Activated naive CD4-positive, alpha-beta T cell treated with anti-CD3 and anti-CD28 coated beads for 36 hours (primary cell): ENCODE measurements around the gene RPA1. TPM values are rescaled to one million over a fixed set of nuclear protein-coding genes. Genes with fewer than 3 reads are reported as not detected.
A peak's percentile ranks its signal among the peaks of the same experiment; 100 is the strongest.

Experiments
- CTCF ChIA-PET: fragments of 350-600 bp; sonication (Branson Sonifier 250); formaldehyde crosslinking; loops from one replicate; lab custom pipeline; 2021; ENCODE audit warnings: antibody characterized with exemption; lab: Charles Lee
- DNase-seq: peaks from one replicate; pipeline ENCODE4 v3.0.0-alpha.2; 2020
- H3K27ac Mint-ChIP-seq: one replicate; pipeline ENCODE4 v1.8.0; 2021; ENCODE audit warnings: mild to moderate bottlenecking, mixed read lengths
- H3K27me3 Mint-ChIP-seq: one replicate; pipeline ENCODE4 v1.8.0; 2021; ENCODE audit warnings: low read depth, mixed read lengths
- H3K36me3 Mint-ChIP-seq: one replicate; pipeline ENCODE4 v1.8.0; 2021; ENCODE audit warnings: low read depth, mixed read lengths
- H3K4me1 Mint-ChIP-seq: one replicate; pipeline ENCODE4 v1.8.0; 2021; ENCODE audit warnings: low read depth, mixed read lengths
- H3K4me3 Mint-ChIP-seq: one replicate; pipeline ENCODE4 v1.8.0; 2021; ENCODE audit warnings: mild to moderate bottlenecking, moderate library complexity, mixed read lengths
- H3K9me3 Mint-ChIP-seq: one replicate; pipeline ENCODE4 v1.8.0; 2021; ENCODE audit warnings: mixed read lengths
- intact Hi-C: fragments of 100-400 bp; cut with micrococcal nuclease; formaldehyde crosslinking; loops from one replicate; pipeline ENCODE4 v1.15.1; 2023
- total RNA-seq, 2 experiments: library from RNA; stranded (reverse); gene quantifications; one replicate each; pipeline ENCODE4 v1.2.3, GENCODE V29; 2021

The RPA1 gene
- total RNA-seq, 2 experiments from 2014 or later: 177 to 188 TPM

DNA sequence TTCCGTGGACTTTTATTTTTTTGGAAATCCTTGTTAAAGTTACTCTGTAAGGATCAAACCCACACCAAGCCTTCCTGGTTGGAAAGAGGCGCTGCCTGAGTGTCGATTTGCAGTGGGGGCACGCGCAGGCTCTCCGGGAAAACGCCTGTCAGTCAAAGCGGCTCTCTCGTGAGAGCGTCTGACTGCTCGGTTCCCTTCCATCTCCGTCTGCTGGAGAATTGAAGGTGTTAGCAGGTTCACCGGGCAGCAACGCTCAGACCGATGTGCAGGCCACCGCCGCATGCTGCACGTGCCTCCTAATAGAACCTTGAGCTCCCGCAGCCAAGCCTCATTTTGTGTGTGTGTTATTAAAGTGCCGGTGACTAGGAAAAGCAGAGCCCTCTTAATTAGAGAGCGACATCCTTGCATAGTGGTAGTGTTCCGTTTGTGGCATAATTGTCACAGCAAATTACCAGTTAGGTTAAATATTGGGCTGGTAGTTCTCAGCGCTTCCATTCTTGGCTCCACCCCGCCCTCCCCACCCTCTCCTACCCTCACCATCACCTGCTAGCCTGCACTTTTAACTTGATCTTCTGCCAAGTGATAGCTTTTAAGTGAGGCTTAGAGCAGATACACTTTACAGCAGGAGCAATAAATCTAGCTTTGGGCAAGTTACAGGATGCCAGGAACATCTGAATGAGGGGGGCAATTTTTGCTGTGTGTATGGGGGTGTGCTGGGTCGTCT lies 75.5 kb downstream of the RPA1 start:
- intact Hi-C loops: no loop called here
- Mint-ChIP-seq H3K4me3 (no peak overlapping the region), H3K27me3 (peaks cover 43% of the 10 kb centered on the region), H3K4me1 (peaks cover 8% of the 10 kb centered on the region), H3K36me3 (no peaks in the 10 kb centered on the region), H3K27ac (no peak overlapping the region), H3K9me3 (no peaks in the 10 kb centered on the region)
- CTCF ChIA-PET: interaction anchor here (0.6 kb wide), 2 partner anchors 124 to 250 kb away, joined by 3 to 5 read pairs; no protein-coding TSS in a partner anchor
- DNase-seq: no peak

DNA sequence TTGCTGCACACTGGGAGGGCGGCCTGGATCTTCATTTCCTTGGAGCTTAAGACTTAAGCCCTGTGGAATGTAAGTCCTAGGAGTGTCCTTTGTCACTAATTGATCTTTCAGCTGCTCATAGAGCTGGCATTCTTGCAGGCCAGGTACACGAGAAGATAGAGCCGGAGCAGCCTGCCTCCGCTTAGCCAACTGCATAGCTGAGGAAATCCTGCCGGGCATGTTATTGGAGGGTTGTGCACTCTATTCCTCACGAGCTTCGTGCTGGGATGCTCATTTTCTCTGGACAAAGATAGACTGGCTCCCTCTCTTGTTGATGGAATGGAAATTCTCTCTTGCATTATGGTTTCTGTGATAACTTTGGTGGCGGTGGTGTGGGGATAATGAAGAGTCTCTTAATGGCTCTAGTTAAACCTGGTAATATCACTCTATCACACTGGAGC lies 76.9 kb downstream of the RPA1 start:
- H3K9me3 Mint-ChIP-seq: no peaks in the 10 kb centered on the region
- peaks cover 46% of the 10 kb centered on the region for H3K27me3 Mint-ChIP-seq
- no peak overlapping the region for H3K4me3 Mint-ChIP-seq
- no peak overlapping the region for H3K27ac Mint-ChIP-seq
- no peaks in the 10 kb centered on the region for H3K36me3 Mint-ChIP-seq
- DNase-seq: no peak
- CTCF ChIA-PET: interaction anchor here (1.1 kb wide), 1 partner anchor 186 kb away, joined by 3 read pairs; no protein-coding TSS in a partner anchor
- peaks cover 8% of the 10 kb centered on the region for H3K4me1 Mint-ChIP-seq
- intact Hi-C loops: no loop called here

DNA sequence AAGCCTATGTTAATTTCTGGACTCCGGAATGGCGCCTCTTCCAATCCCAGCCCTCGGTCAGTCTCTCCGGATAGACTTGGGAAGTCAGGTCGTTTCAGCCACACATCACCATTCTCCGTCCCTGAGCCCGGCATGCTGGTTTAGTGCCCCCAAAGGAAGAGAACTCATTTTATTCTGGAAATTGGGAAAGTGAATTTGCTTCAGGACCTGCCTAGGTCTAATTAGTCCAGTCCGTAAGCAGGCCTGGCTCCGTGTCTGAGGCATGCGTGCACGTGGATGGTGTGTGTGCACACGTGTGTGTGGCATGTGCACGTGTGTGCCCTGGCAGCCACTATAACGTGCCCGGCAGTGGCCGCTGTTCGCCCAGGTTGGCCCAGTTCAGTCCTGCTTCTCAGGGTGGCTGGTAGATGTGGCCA lies 77.4 kb downstream of the RPA1 start:
- DNase-seq: no peak
- Mint-ChIP-seq H3K27ac (no peak overlapping the region), H3K36me3 (no peaks in the 10 kb centered on the region), H3K4me1 (peaks cover 8% of the 10 kb centered on the region), H3K4me3 (no peak overlapping the region), H3K27me3 (peaks cover 47% of the 10 kb centered on the region), H3K9me3 (no peaks in the 10 kb centered on the region)
- CTCF ChIA-PET: interaction anchor here (1.1 kb wide), 1 partner anchor 186 kb away, joined by 3 read pairs; no protein-coding TSS in a partner anchor
- intact Hi-C loops: no loop called here

- intact Hi-C loops: loop anchor here (1.0 kb wide), 2 partner anchors 118 to 122 kb away; partner anchors contain the start of gene DPH1
- no peak overlapping the region for H3K27ac Mint-ChIP-seq
- no peaks in the 10 kb centered on the region for H3K36me3 Mint-ChIP-seq
- DNase-seq: peak; percentile 30
- H3K4me1 Mint-ChIP-seq: peaks cover 8% of the 10 kb centered on the region
- H3K4me3 Mint-ChIP-seq: peak overlapping the region; percentile 18
- CTCF ChIA-PET: interaction anchor here (0.6 to 1.8 kb wide), 2 partner anchors 120 to 337 kb away, joined by 3 to 8 read pairs; no protein-coding TSS in a partner anchor
- H3K27me3 Mint-ChIP-seq: peaks cover 48% of the 10 kb centered on the region
- H3K9me3 Mint-ChIP-seq: no peaks in the 10 kb centered on the region
These were observed 78.3 kb downstream of the RPA1 start for GRCh38 chr17:1907909-1908698.

DNA sequence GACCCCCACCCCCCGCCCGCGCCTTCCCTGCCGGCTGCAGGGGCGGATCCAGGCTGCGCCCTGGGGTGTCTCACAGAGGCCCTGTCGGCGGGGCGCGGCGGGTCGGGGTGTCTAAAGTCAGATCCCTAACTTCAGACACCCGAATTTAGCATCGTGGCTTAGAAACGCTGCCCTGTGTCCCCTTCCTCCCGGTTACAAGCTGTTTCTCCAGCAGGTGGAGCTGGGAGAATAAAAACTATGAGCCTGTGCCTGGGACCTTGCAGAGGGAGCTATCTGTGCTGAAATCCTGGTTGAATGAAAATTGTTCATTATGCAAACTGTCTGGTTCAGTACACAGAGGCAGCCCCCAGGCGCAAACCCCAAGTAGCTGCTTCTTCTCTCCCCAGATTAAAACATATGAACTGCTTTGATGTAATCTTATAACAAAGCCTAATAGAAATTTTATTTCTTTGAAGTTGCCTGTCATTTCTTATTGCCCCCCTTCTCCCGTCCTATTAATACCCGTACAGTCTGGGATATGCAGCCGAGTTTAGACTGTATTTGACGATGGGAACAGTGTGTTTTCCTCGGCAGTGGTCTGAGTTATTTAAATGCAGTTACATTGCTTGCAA lies 79.0 kb downstream of the RPA1 start:
- DNase-seq: peak; percentile 68
- Mint-ChIP-seq H3K27me3 (peaks cover 51% of the 10 kb centered on the region), H3K9me3 (no peaks in the 10 kb centered on the region), H3K4me1 (peaks cover 8% of the 10 kb centered on the region), H3K36me3 (no peaks in the 10 kb centered on the region), H3K4me3 (peak overlapping the region; percentile 18), H3K27ac (no peak overlapping the region)
- CTCF ChIA-PET: interaction anchor here (0.6 to 1.8 kb wide), 5 partner anchors 12 to 336 kb away, joined by 3 to 8 read pairs (median 4); no protein-coding TSS in a partner anchor
- intact Hi-C loops: loop anchor here (1.0 kb wide), 2 partner anchors 117 to 121 kb away; partner anchors contain the start of gene DPH1

- intact Hi-C loops: no loop called here
- Mint-ChIP-seq H3K27me3 (peaks cover 47% of the 10 kb centered on the region), H3K36me3 (no peaks in the 10 kb centered on the region), H3K9me3 (no peaks in the 10 kb centered on the region), H3K4me1 (peaks cover 8% of the 10 kb centered on the region), H3K4me3 (no peak overlapping the region), H3K27ac (no peak overlapping the region)
- CTCF ChIA-PET: interaction anchor here (0.6 to 1.9 kb wide), 6 partner anchors 9 to 118 kb away, joined by 3 to 8 read pairs (median 5); no protein-coding TSS in a partner anchor
- no peak for DNase-seq
These were observed 80.2 kb downstream of the RPA1 start for GRCh38 chr17:1909985-1910384.

- Mint-ChIP-seq H3K4me3 (no peak overlapping the region), H3K27ac (no peak overlapping the region), H3K4me1 (peaks cover 8% of the 10 kb centered on the region), H3K36me3 (no peaks in the 10 kb centered on the region), H3K27me3 (peaks cover 34% of the 10 kb centered on the region), H3K9me3 (no peaks in the 10 kb centered on the region)
- CTCF ChIA-PET: interaction anchor here (0.7 kb wide), 1 partner anchor 191 kb away, joined by 3 read pairs; no protein-coding TSS in a partner anchor
- DNase-seq: no peak
- intact Hi-C loops: no loop called here
These were observed 82.3 kb downstream of the RPA1 start for GRCh38 chr17:1912146-1912545.

DNA sequence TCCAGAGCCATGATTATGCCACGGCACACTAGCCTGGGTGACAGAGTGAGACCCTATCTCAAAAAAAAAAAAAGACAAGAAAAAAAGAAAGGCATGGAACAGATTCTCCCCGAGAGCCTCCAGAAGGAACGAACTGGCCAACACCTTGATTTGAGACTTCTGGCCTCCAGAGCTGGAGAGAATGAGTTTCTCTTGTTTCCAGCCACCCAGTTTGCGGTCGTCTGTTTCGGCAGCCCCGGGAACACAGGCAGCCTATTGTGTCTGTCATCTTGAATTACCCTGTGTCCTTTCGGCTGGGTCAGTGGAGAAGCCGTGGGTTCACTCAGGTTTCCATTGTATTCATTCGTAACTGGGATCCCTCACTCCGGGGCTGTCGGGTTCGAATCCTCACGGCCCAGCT lies 83.9 kb downstream of the RPA1 start:
- no peak overlapping the region for H3K27ac Mint-ChIP-seq
- no peaks in the 10 kb centered on the region for H3K9me3 Mint-ChIP-seq
- H3K4me1 Mint-ChIP-seq: peaks cover 4% of the 10 kb centered on the region
- no peaks in the 10 kb centered on the region for H3K36me3 Mint-ChIP-seq
- intact Hi-C loops: no loop called here
- H3K4me3 Mint-ChIP-seq: no peak overlapping the region
- H3K27me3 Mint-ChIP-seq: peaks cover 24% of the 10 kb centered on the region
- CTCF ChIA-PET: no interaction called here
- DNase-seq: no peak

DNA sequence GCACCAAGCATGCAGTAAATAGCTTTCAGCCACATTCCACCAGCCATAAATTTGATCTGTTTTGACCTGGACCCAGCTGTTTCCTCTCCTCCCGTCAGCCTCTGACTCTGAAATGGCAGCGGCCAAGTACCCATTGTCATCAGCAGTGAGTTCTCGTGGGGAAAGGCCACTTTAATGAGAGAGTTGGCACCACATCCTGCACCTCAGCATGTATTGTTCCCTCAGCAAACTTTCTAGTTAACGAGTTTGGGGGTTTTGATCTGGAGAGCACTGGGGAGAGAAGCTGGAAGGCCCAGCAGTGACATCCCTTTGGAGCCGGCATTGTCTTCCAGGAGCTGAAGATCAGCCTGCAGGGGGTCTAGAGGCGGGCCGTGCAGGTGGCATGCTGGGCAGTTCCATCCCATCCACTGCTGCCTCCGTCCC lies 84.9 kb downstream of the RPA1 start:
- CTCF ChIA-PET: no interaction called here
- Mint-ChIP-seq H3K27me3 (peaks cover 16% of the 10 kb centered on the region), H3K4me3 (no peak overlapping the region), H3K27ac (no peak overlapping the region), H3K4me1 (no peaks in the 10 kb centered on the region), H3K9me3 (no peaks in the 10 kb centered on the region), H3K36me3 (no peaks in the 10 kb centered on the region)
- DNase-seq: no peak
- intact Hi-C loops: no loop called here

GRCh38 chr17:1915889-1916288 lies 86.1 kb downstream of the RPA1 start:
- no peaks in the 10 kb centered on the region for H3K36me3 Mint-ChIP-seq

GRCh38 chr17:1916316-1916715 lies 86.5 kb downstream of the RPA1 start:
- intact Hi-C loops: no loop called here
- H3K4me3 Mint-ChIP-seq: no peak overlapping the region
- no peak for DNase-seq
- no peaks in the 10 kb centered on the region for H3K36me3 Mint-ChIP-seq
- H3K9me3 Mint-ChIP-seq: no peaks in the 10 kb centered on the region
- H3K27ac Mint-ChIP-seq: no peak overlapping the region
- CTCF ChIA-PET: interaction anchor here (0.6 kb wide), 1 partner anchor 833 kb away, joined by 3 read pairs; no protein-coding TSS in a partner anchor
- no peaks in the 10 kb centered on the region for H3K4me1 Mint-ChIP-seq
- H3K27me3 Mint-ChIP-seq: peaks cover 9% of the 10 kb centered on the region

More at GRCh38 chr17:1915889-1916288, 86.1 kb downstream of the RPA1 start:
- H3K4me1 Mint-ChIP-seq: no peaks in the 10 kb centered on the region
- CTCF ChIA-PET: no interaction called here
- H3K27me3 Mint-ChIP-seq: peaks cover 9% of the 10 kb centered on the region
- no peak overlapping the region for H3K4me3 Mint-ChIP-seq
- H3K9me3 Mint-ChIP-seq: no peaks in the 10 kb centered on the region
- intact Hi-C loops: no loop called here
- no peak overlapping the region for H3K27ac Mint-ChIP-seq
- DNase-seq: no peak
